MM.1S (cell line): ENCODE measurements around the gene B3GAT3.
A peak's percentile ranks its signal among the peaks of the same experiment; 100 is the strongest.

ENCODE experiments used
- DNase-seq: peaks from one replicate; pipeline ENCODE4 v3.0.0-alpha.2; 2015
- H2AFZ ChIP-seq: fragments of 300-600 bp; sonication (generic); 2 replicates; pipeline ENCODE4 v1.6.0; 2016; ENCODE audit warnings: antibody characterized with exemption, low read length
- H3F3A ChIP-seq: fragments of 300-600 bp; sonication (generic); 2 replicates; pipeline ENCODE4 v1.6.1; 2016; ENCODE audit warnings: mild to moderate bottlenecking, antibody characterized with exemption, low read length, moderate library complexity, mixed read lengths; ENCODE audit not compliant: insufficient read depth
- H3K27ac ChIP-seq: fragments of 300-600 bp; sonication (generic); 2 replicates; pipeline ENCODE4 v1.5.1; 2016; ENCODE audit warnings: mild to moderate bottlenecking, low read length
- H3K27me3 ChIP-seq: fragments of 300-600 bp; sonication (generic); replicated peaks from 2 replicates; pipeline ENCODE4 v1.6.0; 2016; ENCODE audit warnings: low read length; ENCODE audit not compliant: insufficient read depth
- H3K36me3 ChIP-seq: fragments of 300-600 bp; sonication (generic); replicated peaks from 2 replicates; pipeline ENCODE4 v1.6.1; 2016; ENCODE audit warnings: mild to moderate bottlenecking, low read length, mixed read lengths; ENCODE audit not compliant: insufficient read depth
- H3K4me1 ChIP-seq: fragments of 300-600 bp; sonication (generic); 2 replicates; pipeline ENCODE4 v1.6.1; 2016; ENCODE audit warnings: low read length, mixed read lengths
- H3K4me2 ChIP-seq: fragments of 300-600 bp; sonication (generic); 2 replicates; pipeline ENCODE4 v1.6.0; 2016; ENCODE audit warnings: low read depth, low read length
- H3K4me3 ChIP-seq: fragments of 300-600 bp; sonication (generic); 2 replicates; pipeline ENCODE4 v1.5.1; 2016; ENCODE audit warnings: low read length, mixed read lengths
- H3K79me2 ChIP-seq: fragments of 300-600 bp; sonication (generic); 2 replicates; pipeline ENCODE4 v1.6.1; 2016; ENCODE audit warnings: mixed run types, low read length, mixed read lengths
- H3K9ac ChIP-seq: fragments of 300-600 bp; sonication (generic); 2 replicates; pipeline ENCODE4 v1.6.1; 2016; ENCODE audit warnings: low read length, mixed read lengths
- H3K9me2 ChIP-seq: fragments of 300-600 bp; sonication (generic); replicated peaks from 2 replicates; pipeline ENCODE4 v1.6.1; 2016; ENCODE audit warnings: mild to moderate bottlenecking, low read length, mixed read lengths; ENCODE audit not compliant: insufficient read depth
- H3K9me3 ChIP-seq: fragments of 300-600 bp; sonication (generic); replicated peaks from 2 replicates; pipeline ENCODE4 v1.6.1; 2016; ENCODE audit warnings: mild to moderate bottlenecking, low read length, mixed read lengths; ENCODE audit not compliant: insufficient read depth
- H4K20me1 ChIP-seq: fragments of 300-600 bp; sonication (generic); 2 replicates; pipeline ENCODE4 v1.6.1; 2016; ENCODE audit warnings: mild to moderate bottlenecking, low read length, moderate library complexity, mixed read lengths; ENCODE audit not compliant: insufficient read depth
- EZH2 ChIP-seq: fragments of 300-600 bp; sonication (generic); optimal IDR thresholded peaks from 2 replicates; pipeline ENCODE3; 2017; ENCODE audit warnings: low read depth, mild to moderate bottlenecking, antibody characterized with exemption, low read length, mixed read lengths
- EZH2phosphoT487 ChIP-seq: fragments of 300-600 bp; sonication (generic); IDR thresholded peaks from 2 replicates; pipeline ENCODE4 v1.6.1; 2018; ENCODE audit warnings: antibody characterized with exemption, low read length
- TF ChIP-seq, protein P1 (sequence below): fragments of 300-600 bp; sonication (generic); IDR thresholded peaks from 2 replicates; pipeline ENCODE4 v1.5.1; 2016; ENCODE audit warnings: antibody characterized with exemption, low read length, mixed read lengths

B3GAT3 gene

DNA sequence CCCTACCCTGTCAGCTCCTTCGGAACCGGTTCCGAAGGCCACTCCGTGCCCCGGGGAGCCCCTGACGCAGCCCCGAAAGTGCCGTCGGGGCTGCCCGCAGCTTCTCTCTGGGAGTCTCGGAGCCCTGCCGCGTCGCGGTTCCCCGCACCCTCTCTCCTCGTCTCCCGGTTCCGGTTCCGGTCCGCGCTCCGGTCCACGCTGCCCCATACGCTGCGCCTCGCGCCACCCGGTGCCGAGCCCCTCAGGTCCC is 20.7 kb downstream of the B3GAT3 start:
- Histone ChIP-seq H4K20me1 (no peaks in the 10 kb centered on the region), H2AFZ (peak overlapping the region; percentile 67), H3K9me3 (no peaks in the 10 kb centered on the region), H3K4me2 (peak overlapping the region; percentile 97), H3K27ac (peak overlapping the region; percentile 86), H3K4me1 (peaks cover 10% of the 10 kb centered on the region), H3K27me3 (no peaks in the 10 kb centered on the region), H3K9ac (peak overlapping the region; percentile 97), H3K4me3 (peak overlapping the region; percentile 92), H3K36me3 (peaks cover 17% of the 10 kb centered on the region), H3K79me2 (peaks cover 49% of the 10 kb centered on the region), H3K9me2 (no peaks in the 10 kb centered on the region), H3F3A (peaks cover 21% of the 10 kb centered on the region)
- TF ChIP-seq EZH2phosphoT487 (no peak), EZH2 (no peak)
- TF ChIP-seq, protein P1, sequence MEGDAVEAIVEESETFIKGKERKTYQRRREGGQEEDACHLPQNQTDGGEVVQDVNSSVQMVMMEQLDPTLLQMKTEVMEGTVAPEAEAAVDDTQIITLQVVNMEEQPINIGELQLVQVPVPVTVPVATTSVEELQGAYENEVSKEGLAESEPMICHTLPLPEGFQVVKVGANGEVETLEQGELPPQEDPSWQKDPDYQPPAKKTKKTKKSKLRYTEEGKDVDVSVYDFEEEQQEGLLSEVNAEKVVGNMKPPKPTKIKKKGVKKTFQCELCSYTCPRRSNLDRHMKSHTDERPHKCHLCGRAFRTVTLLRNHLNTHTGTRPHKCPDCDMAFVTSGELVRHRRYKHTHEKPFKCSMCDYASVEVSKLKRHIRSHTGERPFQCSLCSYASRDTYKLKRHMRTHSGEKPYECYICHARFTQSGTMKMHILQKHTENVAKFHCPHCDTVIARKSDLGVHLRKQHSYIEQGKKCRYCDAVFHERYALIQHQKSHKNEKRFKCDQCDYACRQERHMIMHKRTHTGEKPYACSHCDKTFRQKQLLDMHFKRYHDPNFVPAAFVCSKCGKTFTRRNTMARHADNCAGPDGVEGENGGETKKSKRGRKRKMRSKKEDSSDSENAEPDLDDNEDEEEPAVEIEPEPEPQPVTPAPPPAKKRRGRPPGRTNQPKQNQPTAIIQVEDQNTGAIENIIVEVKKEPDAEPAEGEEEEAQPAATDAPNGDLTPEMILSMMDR: no peak
- peak; percentile 31 for DNase-seq

DNA sequence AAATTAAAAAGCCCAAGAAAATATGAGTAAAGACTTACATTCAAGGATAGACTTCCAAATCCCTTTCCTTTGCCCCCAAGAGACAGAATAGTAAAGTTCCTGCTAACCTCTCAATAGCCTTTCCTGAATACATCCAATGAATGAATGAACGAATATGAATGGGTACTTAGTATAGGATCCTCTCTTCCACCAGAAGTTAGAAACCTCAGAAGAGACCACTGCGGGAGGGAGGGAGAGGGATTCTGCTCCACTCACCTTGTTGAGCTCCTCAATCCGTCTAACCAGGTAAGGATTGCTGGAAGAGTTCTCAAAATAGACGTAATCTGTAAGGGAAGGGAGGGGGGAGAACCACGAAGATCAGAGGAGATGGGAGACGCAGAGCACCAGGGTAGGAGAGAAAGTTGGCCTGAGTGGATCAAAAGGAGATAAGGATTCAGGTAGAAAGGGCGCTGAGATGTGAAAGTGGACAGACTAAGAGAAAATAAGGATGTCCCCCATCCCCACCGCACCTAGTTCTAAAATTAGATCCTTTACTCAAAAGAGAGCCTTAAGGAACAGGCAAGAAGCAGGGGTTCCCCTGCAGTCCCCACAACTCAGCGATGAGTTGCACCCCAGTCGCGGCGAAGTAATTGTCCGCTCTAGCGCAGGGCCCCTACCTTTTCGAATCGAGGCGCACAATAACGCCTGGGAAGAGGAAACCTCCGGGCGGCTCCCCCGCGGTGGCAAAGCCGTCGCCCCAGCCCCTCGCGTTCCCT is 21.2 kb downstream of the B3GAT3 start:
- DNase-seq: peak; percentile 44
- Histone ChIP-seq H3K4me1 (peaks cover 10% of the 10 kb centered on the region), H3K9ac (peak overlapping the region; percentile 97), H3K36me3 (peaks cover 22% of the 10 kb centered on the region), H3F3A (peaks cover 21% of the 10 kb centered on the region), H3K9me2 (no peaks in the 10 kb centered on the region), H4K20me1 (no peaks in the 10 kb centered on the region), H3K9me3 (no peaks in the 10 kb centered on the region), H3K4me3 (peak overlapping the region; percentile 92), H3K4me2 (peak overlapping the region; percentile 97), H3K79me2 (peaks cover 52% of the 10 kb centered on the region), H3K27me3 (no peaks in the 10 kb centered on the region), H3K27ac (peak overlapping the region; percentile 86), H2AFZ (peak overlapping the region; percentile 67)
- TF ChIP-seq EZH2 (no peak), EZH2phosphoT487 (no peak)
- TF ChIP-seq, protein P1: no peak

- Histone ChIP-seq H3F3A (peaks cover 21% of the 10 kb centered on the region), H3K27ac (peak overlapping the region; percentile 86; the same call in 1 of the 2 replicates), H4K20me1 (no peaks in the 10 kb centered on the region), H3K9ac (peak overlapping the region; percentile 97; the same call in 1 of the 2 replicates), H3K4me3 (peak overlapping the region; percentile 92), H2AFZ (no peak overlapping the region), H3K27me3 (no peaks in the 10 kb centered on the region), H3K9me3 (no peaks in the 10 kb centered on the region), H3K4me1 (peaks cover 10% of the 10 kb centered on the region), H3K9me2 (no peaks in the 10 kb centered on the region), H3K4me2 (peak overlapping the region; percentile 97), H3K36me3 (peaks cover 22% of the 10 kb centered on the region), H3K79me2 (peaks cover 54% of the 10 kb centered on the region)
- no peak for DNase-seq
- TF ChIP-seq, protein P1: no peak
- no peak for TF ChIP-seq EZH2phosphoT487
- no peak for TF ChIP-seq EZH2
Observed at GRCh38 chr11:62599901-62600300, 21.9 kb downstream of the B3GAT3 start.
